HG02588 (cell line): Measurements from ENCODE around the gene REEP6.

ENCODE experiments used
- ATAC-seq: cut with Tn5 transposase; IDR thresholded peaks from one replicate; pipeline ENCODE4 v1.9.1; 2021; ENCODE audit warnings: mild to moderate bottlenecking, moderate library complexity; ENCODE audit not compliant: unreplicated experiment

Gene REEP6

GRCh38 chr19:1456121-1456900, 34.7 kb upstream of the REEP6 start:
- ATAC-seq, result no peak

DNA sequence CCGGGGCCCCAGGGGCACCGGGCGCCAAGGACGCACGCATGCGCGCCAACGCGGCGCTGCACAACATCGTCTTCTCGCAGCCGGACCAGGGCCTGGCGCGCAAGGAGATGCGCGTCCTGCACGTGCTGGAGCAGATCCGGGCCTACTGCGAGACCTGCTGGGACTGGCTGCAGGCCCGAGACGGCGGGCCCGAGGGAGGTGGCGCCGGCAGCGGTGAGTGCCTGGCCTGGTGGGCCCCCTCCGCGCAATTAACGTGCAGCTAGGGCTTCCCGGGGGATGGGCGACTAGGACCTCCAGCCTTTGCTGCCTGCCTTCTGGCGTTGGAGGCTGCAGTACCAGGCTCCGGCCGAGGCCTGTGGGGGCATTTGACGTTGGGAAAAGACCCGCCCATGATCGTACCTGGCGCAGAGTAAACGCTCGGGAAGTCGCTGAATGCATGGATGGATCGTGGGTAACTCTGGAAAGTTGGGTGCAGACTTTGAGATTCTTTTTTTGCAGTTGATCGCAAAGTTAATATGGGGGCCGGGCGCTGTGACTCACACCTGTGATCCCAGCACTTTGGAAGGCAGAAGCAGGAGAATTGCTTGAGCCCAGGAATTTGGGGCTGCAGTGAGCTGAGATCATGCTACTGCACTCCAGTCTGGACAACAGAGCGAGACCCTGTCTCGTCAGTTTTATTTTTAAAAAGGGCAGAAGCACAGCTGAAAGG, 33.8 kb upstream of the REEP6 start:
- ATAC-seq, result no peak

- ATAC-seq, result no peak
These were observed 33.1 kb upstream of the REEP6 start for GRCh38 chr19:1457892-1458291.

- no peak for ATAC-seq
These were observed 31.5 kb upstream of the REEP6 start for GRCh38 chr19:1459479-1459878.

DNA sequence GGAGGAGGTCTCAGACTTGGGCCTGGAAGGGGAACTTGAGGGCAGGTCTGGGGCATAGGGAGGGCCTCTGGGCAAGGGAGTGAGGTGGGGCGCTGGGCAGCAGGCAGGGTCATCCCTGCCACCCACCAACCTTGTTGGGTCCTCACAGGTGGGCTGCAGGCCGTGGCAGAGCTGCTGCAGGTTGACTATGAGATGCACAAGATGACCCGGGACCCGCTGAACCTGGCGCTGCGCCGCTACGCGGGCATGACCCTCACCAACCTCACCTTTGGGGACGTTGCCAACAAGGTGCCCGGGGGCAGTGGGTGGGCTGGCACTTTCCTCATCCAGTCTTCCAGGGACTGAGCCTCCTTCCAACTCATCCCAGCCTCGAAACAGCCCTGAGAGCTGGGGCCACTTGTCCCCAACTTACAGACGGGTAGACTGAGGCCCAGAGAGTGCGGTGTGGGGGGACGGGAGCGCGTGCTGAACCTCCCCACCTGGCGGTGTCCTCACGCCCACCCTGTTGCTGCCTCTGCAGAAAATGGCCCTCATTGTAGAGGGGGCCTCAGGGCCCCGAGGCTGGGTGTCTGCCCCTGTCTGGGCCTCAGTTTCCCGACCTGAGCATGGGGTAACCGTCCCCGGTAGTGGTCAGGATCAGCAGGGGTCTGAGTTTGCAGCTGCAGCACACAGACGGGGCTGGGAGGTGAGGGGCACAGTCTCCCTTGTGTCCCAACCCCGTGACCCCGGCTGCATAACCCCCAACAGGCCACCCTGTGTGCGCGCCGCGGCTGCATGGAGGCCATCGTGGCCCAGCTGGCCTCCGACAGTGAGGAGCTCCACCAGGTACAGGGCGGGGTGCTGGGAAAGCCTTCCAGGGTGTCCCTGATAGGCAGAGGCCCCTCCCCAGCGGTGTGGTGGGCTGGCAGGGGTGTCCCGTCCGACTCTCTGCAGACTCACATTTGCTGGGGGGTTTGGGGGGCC, 30.7 kb upstream of the REEP6 start:
- no peak for ATAC-seq

GRCh38 chr19:1461862-1462261, 29.1 kb upstream of the REEP6 start:
- ATAC-seq, result no peak

DNA sequence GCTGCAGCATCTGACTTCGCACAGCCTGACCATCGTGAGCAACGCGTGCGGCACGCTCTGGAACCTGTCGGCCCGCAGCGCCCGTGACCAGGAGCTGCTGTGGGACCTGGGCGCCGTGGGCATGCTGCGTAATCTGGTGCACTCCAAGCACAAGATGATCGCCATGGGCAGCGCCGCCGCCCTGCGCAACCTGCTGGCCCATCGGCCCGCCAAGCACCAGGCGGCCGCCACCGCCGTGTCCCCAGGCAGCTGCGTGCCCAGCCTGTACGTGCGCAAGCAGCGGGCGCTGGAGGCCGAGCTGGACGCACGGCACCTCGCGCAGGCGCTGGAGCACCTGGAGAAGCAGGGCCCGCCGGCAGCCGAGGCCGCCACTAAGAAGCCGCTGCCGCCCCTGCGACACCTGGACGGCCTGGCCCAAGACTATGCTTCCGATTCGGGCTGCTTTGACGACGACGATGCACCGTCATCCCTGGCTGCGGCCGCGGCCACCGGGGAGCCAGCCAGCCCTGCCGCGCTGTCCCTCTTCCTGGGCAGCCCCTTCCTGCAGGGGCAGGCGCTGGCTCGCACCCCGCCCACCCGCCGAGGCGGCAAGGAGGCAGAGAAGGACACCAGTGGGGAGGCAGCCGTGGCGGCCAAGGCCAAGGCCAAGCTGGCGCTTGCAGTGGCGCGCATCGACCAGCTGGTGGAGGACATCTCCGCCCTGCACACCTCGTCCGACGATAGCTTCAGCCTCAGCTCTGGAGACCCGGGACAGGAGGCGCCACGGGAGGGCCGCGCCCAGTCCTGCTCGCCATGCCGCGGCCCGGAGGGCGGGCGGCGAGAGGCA, 25.6 kb upstream of the REEP6 start:
- no peak for ATAC-seq

DNA sequence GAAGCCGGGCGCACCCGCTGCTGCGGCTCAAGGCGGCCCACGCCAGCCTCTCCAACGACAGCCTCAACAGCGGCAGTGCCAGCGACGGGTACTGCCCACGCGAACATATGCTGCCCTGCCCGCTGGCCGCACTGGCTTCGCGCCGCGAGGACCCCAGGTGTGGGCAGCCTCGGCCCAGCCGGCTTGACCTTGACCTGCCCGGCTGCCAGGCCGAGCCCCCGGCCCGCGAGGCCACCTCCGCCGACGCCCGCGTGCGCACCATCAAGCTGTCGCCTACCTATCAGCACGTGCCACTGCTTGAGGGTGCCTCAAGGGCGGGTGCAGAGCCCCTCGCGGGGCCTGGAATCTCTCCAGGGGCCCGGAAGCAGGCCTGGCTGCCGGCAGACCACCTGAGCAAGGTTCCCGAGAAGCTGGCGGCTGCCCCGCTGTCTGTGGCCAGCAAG, 24.9 kb upstream of the REEP6 start:
- ATAC-seq, result no peak

- no peak for ATAC-seq
These were observed 24.3 kb upstream of the REEP6 start for GRCh38 chr19:1466461-1467214.

DNA sequence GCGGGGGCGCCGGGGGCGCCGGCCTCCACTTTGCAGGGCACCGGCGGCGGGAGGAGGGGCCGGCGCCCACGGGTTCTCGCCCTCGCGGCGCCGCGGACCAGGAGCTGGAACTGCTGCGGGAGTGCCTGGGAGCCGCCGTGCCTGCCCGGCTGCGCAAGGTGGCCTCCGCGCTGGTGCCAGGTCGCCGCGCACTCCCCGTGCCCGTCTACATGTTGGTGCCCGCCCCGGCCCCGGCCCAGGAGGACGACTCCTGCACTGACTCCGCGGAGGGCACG, 23.8 kb upstream of the REEP6 start:
- no peak for ATAC-seq

- no peak for ATAC-seq
These were observed 23.3 kb upstream of the REEP6 start for GRCh38 chr19:1467490-1468273.

DNA sequence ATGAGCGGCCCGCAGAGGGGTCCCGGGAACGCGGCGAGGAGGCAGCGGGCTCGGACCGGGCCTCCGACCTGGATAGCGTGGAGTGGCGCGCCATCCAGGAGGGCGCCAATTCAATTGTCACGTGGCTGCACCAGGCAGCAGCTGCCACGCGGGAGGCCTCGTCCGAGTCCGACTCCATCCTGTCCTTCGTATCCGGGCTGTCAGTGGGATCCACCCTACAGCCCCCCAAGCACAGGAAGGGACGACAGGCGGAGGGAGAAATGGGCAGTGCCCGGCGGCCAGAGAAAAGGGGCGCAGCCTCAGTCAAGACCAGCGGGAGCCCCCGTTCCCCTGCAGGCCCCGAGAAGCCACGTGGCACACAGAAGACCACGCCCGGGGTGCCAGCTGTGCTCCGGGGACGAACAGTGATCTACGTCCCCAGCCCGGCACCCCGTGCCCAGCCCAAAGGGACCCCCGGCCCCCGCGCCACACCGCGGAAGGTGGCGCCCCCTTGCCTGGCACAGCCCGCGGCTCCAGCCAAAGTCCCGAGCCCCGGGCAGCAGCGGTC, 22.6 kb upstream of the REEP6 start:
- ATAC-seq, result no peak

DNA sequence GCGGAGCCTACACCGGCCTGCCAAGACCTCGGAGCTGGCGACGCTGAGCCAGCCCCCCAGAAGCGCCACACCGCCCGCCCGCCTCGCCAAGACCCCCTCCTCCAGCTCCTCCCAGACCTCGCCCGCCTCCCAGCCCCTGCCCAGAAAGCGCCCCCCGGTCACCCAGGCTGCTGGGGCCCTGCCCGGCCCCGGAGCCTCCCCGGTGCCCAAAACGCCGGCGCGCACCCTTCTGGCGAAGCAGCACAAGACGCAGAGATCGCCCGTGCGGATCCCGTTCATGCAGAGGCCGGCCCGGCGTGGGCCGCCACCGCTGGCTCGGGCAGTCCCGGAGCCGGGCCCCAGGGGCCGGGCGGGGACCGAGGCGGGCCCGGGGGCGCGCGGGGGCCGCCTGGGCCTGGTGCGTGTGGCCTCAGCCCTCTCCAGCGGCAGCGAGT, 22.1 kb upstream of the REEP6 start:
- ATAC-seq, result no peak

DNA sequence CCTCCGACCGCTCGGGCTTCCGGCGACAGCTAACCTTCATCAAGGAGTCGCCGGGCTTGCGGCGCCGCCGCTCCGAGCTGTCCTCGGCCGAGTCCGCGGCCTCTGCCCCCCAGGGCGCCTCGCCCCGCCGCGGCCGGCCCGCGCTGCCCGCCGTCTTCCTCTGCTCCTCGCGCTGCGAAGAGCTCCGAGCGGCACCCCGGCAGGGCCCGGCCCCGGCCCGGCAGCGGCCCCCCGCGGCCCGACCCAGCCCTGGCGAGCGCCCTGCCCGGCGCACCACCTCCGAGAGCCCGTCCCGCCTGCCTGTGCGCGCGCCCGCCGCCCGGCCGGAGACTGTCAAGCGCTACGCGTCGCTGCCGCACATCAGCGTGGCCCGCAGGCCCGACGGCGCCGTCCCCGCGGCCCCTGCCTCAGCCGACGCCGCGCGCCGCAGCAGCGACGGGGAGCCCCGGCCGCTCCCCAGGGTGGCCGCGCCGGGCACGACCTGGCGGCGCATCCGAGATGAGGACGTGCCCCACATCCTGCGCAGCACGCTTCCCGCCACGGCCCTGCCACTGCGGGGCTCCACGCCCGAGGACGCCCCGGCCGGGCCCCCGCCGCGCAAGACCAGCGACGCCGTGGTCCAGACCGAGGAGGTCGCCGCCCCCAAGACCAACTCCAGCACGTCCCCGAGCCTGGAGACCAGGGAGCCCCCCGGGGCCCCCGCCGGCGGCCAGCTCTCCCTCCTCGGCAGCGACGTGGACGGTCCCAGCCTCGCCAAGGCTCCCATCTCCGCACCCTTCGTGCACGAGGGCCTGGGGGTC, 21.5 kb upstream of the REEP6 start:
- ATAC-seq, result no peak

- no peak for ATAC-seq
These were observed 21.0 kb upstream of the REEP6 start for GRCh38 chr19:1470055-1470304.

DNA sequence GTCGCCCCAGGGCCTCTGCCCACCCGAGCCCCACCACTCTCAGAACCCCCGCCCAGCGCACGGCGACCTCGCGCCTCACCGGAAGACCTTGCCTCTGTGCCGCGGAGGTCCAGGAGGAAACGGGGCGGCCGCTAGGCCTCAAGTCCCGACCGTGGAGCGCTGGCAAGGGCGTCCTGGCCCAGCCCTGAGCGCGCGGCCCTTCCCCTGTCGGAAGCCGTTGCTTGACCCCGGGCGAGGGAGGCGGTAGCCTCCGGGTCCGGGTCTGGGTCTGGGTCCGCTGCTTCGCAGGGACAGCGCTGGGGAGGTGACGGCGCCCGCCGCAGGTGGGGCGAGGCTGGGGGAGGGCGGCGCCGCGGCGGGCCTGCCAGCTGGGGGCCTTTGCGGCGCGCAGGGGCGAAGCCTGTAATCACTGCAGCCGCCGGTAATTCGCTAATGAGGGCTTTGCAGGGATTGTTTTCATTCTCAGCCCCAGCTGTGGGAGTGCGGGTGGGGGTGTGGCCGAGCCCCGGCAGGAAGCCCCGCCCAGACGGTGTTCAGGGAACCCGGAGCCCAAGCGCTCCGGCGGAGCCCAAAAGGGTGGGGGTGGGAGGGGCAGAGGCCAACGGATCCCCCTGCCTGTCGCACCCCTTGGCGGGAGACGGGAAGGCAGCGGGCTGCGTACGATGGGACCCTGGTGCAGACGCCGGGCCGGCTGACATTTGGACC, 20.5 kb upstream of the REEP6 start:
- no peak for ATAC-seq

GRCh38 chr19:1471010-1471514, 19.9 kb upstream of the REEP6 start:
- ATAC-seq, result no peak
